Measurements from ENCODE around the gene CD320. TPM values are rescaled to one million over a fixed set of nuclear protein-coding genes. Genes with fewer than 3 reads are reported as not detected.

CD320 gene
- total RNA-seq, 1 donor from 2014 or later, result 42.0 TPM

DNA sequence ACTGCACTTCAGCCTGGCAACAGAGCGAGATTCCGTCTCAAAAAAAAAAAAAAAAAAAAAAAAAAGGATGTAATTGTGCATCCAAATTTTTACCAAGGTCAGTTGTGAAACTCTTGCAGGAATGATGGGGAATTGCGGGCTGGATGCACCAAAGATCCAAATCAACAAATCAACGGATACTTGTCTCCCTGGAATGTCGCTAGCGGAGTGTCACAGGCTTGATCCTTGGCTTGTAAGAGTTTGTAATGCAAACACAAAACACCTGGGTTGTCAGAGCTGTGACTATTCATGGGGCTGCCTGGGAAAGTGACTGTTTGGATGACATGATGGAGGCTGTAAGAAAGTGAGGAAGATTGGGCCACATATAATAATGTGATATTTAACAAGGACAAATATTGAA, 30.7 kb upstream of the CD320 start:
- H3K4me1 Mint-ChIP-seq, result no peaks in the 10 kb centered on the region
- H3K36me3 Mint-ChIP-seq, result no peaks in the 10 kb centered on the region
- TF ChIP-seq, protein P1, sequence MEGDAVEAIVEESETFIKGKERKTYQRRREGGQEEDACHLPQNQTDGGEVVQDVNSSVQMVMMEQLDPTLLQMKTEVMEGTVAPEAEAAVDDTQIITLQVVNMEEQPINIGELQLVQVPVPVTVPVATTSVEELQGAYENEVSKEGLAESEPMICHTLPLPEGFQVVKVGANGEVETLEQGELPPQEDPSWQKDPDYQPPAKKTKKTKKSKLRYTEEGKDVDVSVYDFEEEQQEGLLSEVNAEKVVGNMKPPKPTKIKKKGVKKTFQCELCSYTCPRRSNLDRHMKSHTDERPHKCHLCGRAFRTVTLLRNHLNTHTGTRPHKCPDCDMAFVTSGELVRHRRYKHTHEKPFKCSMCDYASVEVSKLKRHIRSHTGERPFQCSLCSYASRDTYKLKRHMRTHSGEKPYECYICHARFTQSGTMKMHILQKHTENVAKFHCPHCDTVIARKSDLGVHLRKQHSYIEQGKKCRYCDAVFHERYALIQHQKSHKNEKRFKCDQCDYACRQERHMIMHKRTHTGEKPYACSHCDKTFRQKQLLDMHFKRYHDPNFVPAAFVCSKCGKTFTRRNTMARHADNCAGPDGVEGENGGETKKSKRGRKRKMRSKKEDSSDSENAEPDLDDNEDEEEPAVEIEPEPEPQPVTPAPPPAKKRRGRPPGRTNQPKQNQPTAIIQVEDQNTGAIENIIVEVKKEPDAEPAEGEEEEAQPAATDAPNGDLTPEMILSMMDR (IDR thresholded peaks at IDR 0.05; ENCODE audit: unreplicated experiment), result no peak
- peaks cover 75% of the 10 kb centered on the region for H3K27me3 Mint-ChIP-seq (ENCODE audit: low read depth)
- no peak overlapping the region for H3K27ac Mint-ChIP-seq
- DNase-seq (ENCODE audit: low spot score in 2 of 2, unreplicated experiment in 2 of 2), result no peak
- no peaks in the 10 kb centered on the region for H3K9me3 Mint-ChIP-seq
- no peak overlapping the region for H3K4me3 Mint-ChIP-seq

GRCh38 chr19:8337728-8338127, 29.6 kb upstream of the CD320 start:
- no peak for DNase-seq (ENCODE audit: low spot score in 2 of 2, unreplicated experiment in 2 of 2)
- no peak overlapping the region for H3K4me3 Mint-ChIP-seq
- H3K9me3 Mint-ChIP-seq, result no peaks in the 10 kb centered on the region
- H3K36me3 Mint-ChIP-seq, result no peaks in the 10 kb centered on the region
- peaks cover 77% of the 10 kb centered on the region for H3K27me3 Mint-ChIP-seq (ENCODE audit: low read depth)
- no peaks in the 10 kb centered on the region for H3K4me1 Mint-ChIP-seq
- TF ChIP-seq, protein P1 (IDR thresholded peaks at IDR 0.05; ENCODE audit: unreplicated experiment), result no peak
- no peak overlapping the region for H3K27ac Mint-ChIP-seq

GRCh38 chr19:8336660-8337059, 28.5 kb upstream of the CD320 start:
- Mint-ChIP-seq H3K36me3 (no peaks in the 10 kb centered on the region), H3K27ac (no peak overlapping the region), H3K4me1 (no peaks in the 10 kb centered on the region), H3K4me3 (no peak overlapping the region), H3K27me3 (ENCODE audit: low read depth) (peaks cover 77% of the 10 kb centered on the region), H3K9me3 (no peaks in the 10 kb centered on the region)
- no peak for DNase-seq (ENCODE audit: low spot score in 2 of 2, unreplicated experiment in 2 of 2)
- TF ChIP-seq, protein P1 (IDR thresholded peaks at IDR 0.05; ENCODE audit: unreplicated experiment), result no peak

DNA sequence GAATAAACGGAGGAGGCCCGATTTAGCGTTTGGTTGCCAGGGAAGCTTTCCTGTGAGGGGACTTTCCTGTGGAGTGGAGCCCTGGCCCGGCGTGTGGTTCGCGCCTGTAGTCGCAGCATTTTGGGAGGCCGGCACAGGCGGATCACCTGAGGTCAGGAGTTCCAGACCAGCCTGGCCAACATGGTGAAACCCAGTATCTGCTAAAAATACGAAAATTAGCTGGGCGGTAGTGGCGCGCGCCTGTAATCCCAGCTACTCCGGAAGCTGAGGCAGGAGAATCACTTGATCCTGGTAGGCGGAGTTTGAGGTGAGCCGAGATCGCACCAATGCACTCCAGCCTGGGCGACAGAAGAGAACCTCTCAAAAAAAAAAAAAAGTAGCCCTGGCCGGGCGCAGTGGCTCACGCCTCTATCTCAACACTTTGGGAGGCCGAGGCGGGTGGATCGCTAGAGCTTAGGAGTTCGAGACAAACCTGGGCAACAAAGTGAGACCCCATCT, 28.0 kb upstream of the CD320 start:
- Mint-ChIP-seq H3K27me3 (ENCODE audit: low read depth) (peaks cover 77% of the 10 kb centered on the region), H3K27ac (no peak overlapping the region), H3K9me3 (no peaks in the 10 kb centered on the region), H3K4me3 (peak overlapping the region; percentile 33), H3K4me1 (no peaks in the 10 kb centered on the region), H3K36me3 (no peaks in the 10 kb centered on the region)
- no peak for DNase-seq (ENCODE audit: low spot score in 2 of 2, unreplicated experiment in 2 of 2)
- TF ChIP-seq, protein P1 (IDR thresholded peaks at IDR 0.05; ENCODE audit: unreplicated experiment), result no peak

DNA sequence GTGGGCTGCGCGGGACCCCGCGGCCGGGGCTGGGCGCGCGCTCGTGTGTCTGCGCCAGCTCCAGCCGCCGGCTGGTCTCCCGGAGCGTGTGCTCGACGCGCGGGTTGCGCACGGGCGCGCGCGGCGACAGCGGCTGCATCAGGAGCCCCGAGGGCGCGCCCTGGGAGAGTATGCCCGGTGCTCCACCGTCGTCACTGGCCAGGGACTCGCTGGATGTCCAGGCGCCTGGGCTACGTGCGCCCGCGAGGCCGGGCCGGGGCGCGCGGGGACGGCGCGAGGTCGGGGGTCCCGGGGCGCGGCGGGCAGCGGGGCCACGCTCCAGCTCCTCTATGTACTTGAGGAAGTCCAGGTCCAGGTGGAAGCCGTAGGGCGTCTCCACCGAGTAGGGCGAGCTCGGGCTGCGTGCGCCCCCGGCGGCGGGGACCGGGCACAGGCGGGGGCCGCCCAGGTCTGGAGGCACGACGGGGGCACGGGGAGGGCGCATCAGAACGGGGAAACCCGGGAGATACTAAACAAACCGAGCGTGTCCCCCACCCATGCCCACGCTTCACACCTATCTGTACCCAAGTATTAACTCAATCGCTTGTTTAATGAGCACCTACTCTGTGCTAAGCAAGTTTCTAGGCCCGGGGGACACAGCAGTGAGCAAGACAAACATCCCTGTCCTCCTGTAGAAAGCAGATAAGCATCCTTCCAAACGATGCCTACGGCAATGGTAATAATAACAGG, 27.3 kb upstream of the CD320 start:
- no peaks in the 10 kb centered on the region for H3K4me1 Mint-ChIP-seq
- H3K27me3 Mint-ChIP-seq (ENCODE audit: low read depth), result peaks cover 77% of the 10 kb centered on the region
- H3K4me3 Mint-ChIP-seq, result peak overlapping the region; percentile 33
- TF ChIP-seq, protein P1 (IDR thresholded peaks at IDR 0.05; ENCODE audit: unreplicated experiment), result no peak
- no peaks in the 10 kb centered on the region for H3K9me3 Mint-ChIP-seq
- no peaks in the 10 kb centered on the region for H3K36me3 Mint-ChIP-seq
- DNase-seq (ENCODE audit: low spot score in 2 of 2, unreplicated experiment in 2 of 2), result no peak
- no peak overlapping the region for H3K27ac Mint-ChIP-seq
